LoVo (cell line): ENCODE measurements around the gene ZNF516.
"Not testable (repeated sequence)": the region's sequence is repeated elsewhere in the genome, so short reads cannot be mapped to it uniquely, and the experiment has no call there.

Experiments
- DNase-seq: peaks from one replicate; pipeline ENCODE4 v3.0.0-alpha.2; 2016; ENCODE audit warnings: low spot score

ZNF516 gene

GRCh38 chr18:76490670-76491472, 4.2 kb downstream of the ZNF516 start:
- DNase-seq = peak; percentile 36

DNA sequence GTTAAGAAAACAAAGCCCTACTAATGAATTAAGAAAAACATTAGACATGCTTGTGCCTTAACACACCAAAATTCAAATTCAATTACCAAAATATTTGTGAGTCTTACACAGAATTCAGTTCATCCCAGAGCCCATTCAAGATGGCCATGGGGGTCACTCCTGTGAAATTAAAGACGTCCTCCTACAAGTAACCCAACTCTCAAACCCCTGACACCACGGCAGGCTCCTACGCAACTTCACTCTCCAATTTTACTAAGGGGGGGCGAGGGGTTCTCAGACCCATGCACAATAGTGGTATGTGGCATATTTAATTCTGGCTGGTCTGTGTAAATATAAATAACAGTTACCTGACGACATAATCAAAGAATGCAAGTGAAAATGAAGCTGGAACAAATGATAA, 5.0 kb downstream of the ZNF516 start:
- DNase-seq = no peak

DNA sequence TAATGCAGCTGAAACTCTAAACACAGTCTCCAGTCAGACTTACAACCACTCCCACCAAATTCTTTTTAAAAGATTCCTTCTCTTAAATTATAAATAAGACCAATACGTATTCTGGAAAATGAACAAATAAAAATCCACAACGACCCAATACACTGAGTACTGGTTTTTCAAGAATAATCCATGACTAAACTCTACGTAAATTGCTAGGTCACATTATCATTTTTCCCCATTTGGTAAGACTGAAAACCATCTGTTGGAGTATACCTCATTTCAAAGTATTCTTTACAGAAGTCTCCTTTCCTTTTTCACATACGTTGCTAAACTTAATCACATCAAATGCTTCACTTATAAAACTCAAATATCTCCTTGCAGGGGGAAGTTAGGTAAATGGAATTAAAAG, 6.0 kb downstream of the ZNF516 start:
- no peak for DNase-seq

GRCh38 chr18:76488190-76488589, 6.9 kb downstream of the ZNF516 start:
- DNase-seq = no peak

GRCh38 chr18:76487782-76488181, 7.3 kb downstream of the ZNF516 start:
- DNase-seq = no peak

GRCh38 chr18:76487070-76487469, 8.0 kb downstream of the ZNF516 start:
- DNase-seq = no peak

DNA sequence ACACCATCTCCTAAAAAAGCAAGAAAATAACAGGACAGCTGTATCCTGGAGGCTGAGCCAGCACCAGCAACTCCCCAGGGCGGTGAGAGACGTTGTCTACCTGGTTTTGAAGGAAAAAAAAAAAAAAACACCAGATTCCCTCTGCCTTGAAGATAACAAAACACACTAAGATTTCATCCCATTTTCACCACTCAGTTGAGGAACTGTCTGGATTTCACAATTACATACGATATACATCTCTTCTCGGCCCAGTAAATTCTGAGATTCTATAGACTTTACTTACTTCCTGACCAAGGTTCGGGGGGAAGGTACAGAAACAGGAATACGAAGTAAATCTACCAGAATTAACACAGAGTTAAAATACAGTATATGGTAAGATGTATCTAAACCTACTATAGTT, 8.5 kb downstream of the ZNF516 start:
- DNase-seq = no peak

GRCh38 chr18:76486038-76486437, 9.0 kb downstream of the ZNF516 start:
- no peak for DNase-seq

- DNase-seq = no peak
These were observed 10.2 kb downstream of the ZNF516 start for GRCh38 chr18:76484749-76485387.

DNA sequence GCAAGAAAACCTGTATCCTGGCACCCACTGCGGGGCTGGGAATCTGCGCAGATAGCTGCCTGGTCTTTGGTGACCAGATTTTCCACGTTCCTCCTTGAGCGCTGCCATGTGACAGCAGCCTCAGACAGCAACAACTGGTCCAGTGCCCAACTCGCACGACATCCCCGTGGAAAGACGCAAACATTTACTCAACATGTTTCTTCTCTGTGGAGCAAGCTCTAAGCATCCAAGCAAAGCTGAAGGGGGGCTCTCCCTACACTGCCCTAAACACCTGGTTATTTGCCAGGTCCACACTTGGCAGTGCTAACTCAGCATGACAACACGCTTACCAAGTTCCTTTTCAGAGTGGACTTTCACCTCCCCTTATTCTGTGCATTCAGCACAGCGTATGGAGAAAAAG, 11.3 kb downstream of the ZNF516 start:
- no peak for DNase-seq

DNA sequence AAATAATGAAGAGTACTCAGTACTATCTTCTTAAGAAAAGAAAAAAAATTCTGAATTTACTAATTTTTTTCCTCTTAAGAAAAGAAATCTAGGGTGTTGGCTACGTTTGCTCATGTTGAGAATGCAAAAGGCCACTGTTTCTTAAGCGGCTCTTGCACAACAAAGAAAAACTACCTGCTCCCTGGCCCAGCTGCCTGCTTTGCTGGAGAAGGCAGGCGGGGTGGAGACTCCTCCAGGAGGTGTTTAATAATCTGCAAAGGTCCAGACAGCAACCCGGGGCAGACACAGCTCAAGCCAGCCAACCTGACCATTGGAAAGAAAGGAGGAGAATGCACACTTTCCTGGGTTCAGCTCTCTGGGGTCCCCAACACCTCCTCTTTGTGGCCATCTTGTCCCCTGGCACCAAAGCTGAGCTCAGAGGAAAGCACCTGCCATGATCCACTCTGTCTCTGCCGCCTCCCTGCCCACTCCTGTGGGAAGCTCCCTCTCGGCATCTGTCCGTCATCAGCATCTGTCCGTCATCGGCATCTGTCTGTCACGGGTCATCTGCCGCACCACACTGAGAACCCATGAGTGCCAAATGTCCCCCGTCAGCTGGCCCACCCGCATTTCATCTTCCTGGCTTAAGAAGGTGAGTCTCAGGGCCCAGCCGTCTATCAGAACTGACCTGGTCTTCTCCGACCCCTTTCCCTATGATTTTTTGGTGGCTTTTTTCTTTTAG, 11.9 kb downstream of the ZNF516 start:
- DNase-seq = no peak

DNA sequence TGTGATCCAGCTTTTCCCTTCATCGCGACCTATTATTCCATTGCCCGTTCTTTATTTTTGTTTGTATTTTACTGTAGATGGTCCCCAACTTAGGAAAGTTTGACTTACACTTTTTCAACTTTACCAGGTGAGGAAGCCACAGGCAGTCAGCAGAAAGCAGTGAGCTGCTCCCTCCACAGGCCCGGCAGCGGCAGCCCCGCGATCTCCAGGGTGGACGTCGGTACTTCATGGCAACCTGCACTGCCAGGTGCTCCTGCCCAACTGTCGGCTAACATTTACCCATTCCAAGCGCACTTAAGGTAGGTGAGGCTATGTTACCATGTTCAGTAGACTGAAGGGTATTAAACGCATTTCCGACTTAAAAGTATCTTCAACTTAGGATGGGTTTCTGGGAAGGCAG, 12.8 kb downstream of the ZNF516 start:
- DNase-seq = no peak

DNA sequence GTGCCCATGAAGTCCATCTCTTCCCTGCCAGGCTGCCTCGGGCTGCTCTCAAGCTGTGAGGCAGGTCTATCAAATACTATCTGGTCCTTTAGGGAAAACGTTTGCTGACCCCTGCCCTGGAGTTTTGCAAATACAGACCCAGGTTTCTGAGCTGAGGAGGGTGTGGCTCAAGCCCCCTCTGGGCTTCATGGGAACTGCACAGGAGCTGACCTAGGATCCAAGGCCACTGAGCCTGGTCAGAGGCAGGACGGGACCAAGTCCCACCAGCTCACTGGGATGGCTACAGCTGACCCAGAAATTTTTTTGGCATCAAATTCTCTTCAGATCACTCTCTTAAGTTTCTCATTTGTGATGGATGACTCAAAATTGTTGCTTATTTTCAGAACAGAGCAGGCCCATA, 14.1 kb downstream of the ZNF516 start:
- no peak for DNase-seq

- DNase-seq = no peak
These were observed 15.4 kb downstream of the ZNF516 start for GRCh38 chr18:76479351-76480238.

GRCh38 chr18:76476665-76477561, 18.1 kb downstream of the ZNF516 start:
- peak; percentile 75 for DNase-seq

DNA sequence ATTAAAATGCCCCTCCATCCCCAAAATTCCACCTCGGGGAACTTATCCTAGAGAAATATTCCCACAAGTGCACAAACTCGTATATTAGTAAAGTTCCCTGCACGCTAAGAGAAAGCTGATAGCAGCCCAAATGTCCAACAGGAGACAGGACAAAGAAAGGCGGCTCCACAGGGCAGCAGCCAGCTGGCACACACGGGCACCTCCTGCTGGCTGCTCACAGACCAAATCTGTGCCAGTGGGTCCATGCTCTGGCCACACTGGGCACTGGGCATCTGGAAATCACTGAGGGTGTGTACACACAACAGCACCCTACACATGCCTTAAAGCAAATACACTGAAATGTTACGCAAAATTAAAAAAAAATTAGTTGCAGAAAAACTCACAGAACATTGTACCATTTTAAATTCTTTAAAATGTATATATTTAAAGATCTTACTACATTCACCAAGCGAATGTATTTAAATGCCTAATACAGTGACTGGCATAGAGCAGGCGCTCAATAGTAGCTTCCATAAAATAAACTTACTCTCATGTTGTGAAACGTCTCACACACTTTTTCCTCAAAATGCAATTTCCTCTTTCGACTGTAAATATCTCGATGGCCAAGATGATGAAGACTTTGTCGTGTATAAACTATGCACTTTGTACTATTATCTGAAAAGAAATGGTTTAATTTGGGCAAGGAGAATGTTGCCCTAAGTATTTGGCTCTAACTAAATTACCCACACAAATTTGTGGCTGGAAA, 19.4 kb downstream of the ZNF516 start:
- no peak for DNase-seq

- DNase-seq = no peak
These were observed 20.2 kb downstream of the ZNF516 start for GRCh38 chr18:76474824-76475223.

DNA sequence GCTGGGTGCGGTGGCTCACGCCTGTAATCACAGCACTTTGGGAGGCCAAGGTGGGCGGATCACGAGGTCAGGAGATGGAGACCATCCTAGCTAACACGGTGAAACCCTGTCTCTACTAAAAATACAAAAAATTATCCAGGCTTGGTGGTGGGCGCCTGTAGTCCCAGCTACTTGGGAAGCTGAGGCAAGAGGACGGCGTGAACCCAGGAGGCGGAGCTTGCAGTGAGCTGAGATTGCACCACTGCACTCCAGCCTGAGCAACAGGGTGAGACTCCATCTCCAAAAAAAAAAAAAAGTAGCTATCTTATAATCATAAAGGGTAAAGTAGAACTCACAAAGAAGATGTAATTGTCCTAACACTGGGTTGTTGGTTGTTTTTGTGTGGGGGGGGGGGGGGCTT, 21.5 kb downstream of the ZNF516 start:
- DNase-seq = not testable (repeated sequence)

DNA sequence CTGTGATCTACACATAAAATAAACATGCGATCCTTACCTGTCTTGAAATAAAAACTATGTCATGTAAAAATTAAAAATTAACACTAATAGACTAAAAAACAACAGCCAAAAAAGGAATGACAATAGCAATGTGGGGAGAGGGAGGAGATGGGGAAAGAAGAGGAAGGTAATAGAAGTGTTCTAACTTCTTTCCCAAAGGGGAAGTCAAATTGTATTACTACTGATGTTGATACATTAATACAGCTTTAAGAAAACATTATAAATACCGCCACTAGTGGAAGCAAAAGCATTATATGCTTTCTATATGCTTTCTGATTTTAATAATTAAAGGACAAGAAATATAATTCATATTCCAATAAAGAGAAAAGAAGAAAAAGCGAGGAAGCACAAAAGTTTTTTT, 22.2 kb downstream of the ZNF516 start:
- no peak for DNase-seq

DNA sequence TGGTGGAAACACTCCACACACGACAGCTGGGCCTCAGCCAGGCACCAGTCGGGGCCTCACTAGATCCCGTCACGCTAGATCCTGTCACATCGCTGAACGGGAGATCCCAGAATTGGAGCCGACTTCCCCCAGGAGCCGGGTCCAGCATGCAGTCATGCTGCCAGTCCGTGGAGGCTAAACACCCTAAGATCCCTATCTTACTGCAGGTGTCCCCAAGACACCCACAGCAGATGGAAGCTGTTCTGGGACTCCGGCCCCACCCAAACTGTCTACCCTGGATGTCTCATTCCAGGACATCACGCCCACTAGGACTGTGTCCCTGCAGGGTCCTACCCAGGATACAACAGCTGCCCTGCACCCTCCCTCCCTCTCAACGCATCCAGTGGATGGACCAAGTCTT, 23.4 kb downstream of the ZNF516 start:
- DNase-seq = no peak
